Breast epithelium (tissue), 4 donors: ENCODE data around the gene SLC1A3. TPM values are rescaled to one million over a fixed set of nuclear protein-coding genes. Genes with fewer than 3 reads are reported as not detected.

Source experiments
- DNase-seq, 2 donors: peaks; one replicate each; pipeline ENCODE4 v3.0.0-alpha.2; 2019; ENCODE audit warnings: low spot score in 2 of 2
- H3K27ac ChIP-seq, 2 donors: fragments of 200-600 bp; sonication (generic) in 1 of 2; one replicate each; pipeline ENCODE4 v1.5.1; 2016 to 2019; ENCODE audit warnings: mild to moderate bottlenecking in 1 of 2
- H3K27me3 ChIP-seq, 2 donors: fragments of 200-600 bp; sonication (generic) in 1 of 2; one replicate each; pipeline versions ENCODE4 v1.5.1 to v1.6.0; 2017 to 2019; ENCODE audit warnings: control low read depth in 1 of 2, mild to moderate bottlenecking in 1 of 2
- H3K36me3 ChIP-seq: fragments of 200-600 bp; one replicate; pipeline ENCODE4 v1.5.1; 2019
- H3K4me1 ChIP-seq, 2 donors: fragments of 200-600 bp; sonication (generic); one replicate each; pipeline ENCODE4 v1.5.1; 2016 to 2019; ENCODE audit warnings: control low read depth in 1 of 2
- H3K4me3 ChIP-seq, 3 donors: fragments of 200-600 bp; sonication (generic); 1 replicate in 2 of 3; 2 replicates in 1 of 3; pipeline ENCODE4 v1.5.1; 2016 to 2019; ENCODE audit warnings: mild to moderate bottlenecking in 3 of 3, moderate library complexity in 2 of 3
- H3K9me3 ChIP-seq, 2 donors: fragments of 200-600 bp; sonication (generic) in 1 of 2; one replicate each; pipeline ENCODE4 v1.5.1; 2016 to 2019; ENCODE audit warnings: control low read depth in 1 of 2
- POLR2A ChIP-seq: fragments of 450-650 bp; IDR thresholded peaks from one replicate; pipeline ENCODE4 v1.6.1; 2016; ENCODE audit warnings: antibody characterized with exemption, mild to moderate bottlenecking, moderate library complexity
- POLR2AphosphoS5 ChIP-seq, 3 donors: sonication (generic); formaldehyde crosslinking; IDR thresholded peaks; one replicate each; pipeline ENCODE4 v1.6.1; 2017; ENCODE audit warnings: antibody characterized with exemption in 3 of 3
- intact Hi-C: fragments of 100-400 bp; cut with DNase I; formaldehyde crosslinking; loops from one replicate; pipeline ENCODE4 v1.15.1; 2023; ENCODE audit warnings: low total_unique reads
- total RNA-seq, 3 donors: library from RNA; depleted of rRNA; stranded (reverse); fragments of >200 nt; gene quantifications; one replicate each; pipeline ENCODE4 v1.1.0, GENCODE V29; 2016
- TF ChIP-seq, protein P1 (sequence below), 3 donors: fragments of 450-650 bp; IDR thresholded peaks; one replicate each; pipeline ENCODE4 v1.5.1; 2016 to 2017; ENCODE audit warnings: antibody characterized with exemption in 3 of 3, mild to moderate bottlenecking in 3 of 3, moderate library complexity in 3 of 3

Gene SLC1A3
- total RNA-seq, 3 donors from 2014 or later, result 29.8 to 122 (median 87.5) TPM

GRCh38 chr5:36713541-36713940, 107.1 kb downstream of the SLC1A3 start:
- intact Hi-C loops, result no loop called here
- no peak for DNase-seq
- Histone ChIP-seq H3K4me1 (no peaks in the 10 kb centered on the region), H3K36me3 (no peaks in the 10 kb centered on the region), H3K4me3 (no peak overlapping the region), H3K27me3 (no peaks in the 10 kb centered on the region), H3K27ac (no peak overlapping the region), H3K9me3 (no peaks in the 10 kb centered on the region)
- TF ChIP-seq, protein P1, sequence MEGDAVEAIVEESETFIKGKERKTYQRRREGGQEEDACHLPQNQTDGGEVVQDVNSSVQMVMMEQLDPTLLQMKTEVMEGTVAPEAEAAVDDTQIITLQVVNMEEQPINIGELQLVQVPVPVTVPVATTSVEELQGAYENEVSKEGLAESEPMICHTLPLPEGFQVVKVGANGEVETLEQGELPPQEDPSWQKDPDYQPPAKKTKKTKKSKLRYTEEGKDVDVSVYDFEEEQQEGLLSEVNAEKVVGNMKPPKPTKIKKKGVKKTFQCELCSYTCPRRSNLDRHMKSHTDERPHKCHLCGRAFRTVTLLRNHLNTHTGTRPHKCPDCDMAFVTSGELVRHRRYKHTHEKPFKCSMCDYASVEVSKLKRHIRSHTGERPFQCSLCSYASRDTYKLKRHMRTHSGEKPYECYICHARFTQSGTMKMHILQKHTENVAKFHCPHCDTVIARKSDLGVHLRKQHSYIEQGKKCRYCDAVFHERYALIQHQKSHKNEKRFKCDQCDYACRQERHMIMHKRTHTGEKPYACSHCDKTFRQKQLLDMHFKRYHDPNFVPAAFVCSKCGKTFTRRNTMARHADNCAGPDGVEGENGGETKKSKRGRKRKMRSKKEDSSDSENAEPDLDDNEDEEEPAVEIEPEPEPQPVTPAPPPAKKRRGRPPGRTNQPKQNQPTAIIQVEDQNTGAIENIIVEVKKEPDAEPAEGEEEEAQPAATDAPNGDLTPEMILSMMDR (IDR thresholded peaks at IDR 0.05), result no peak
- TF ChIP-seq POLR2AphosphoS5 (IDR thresholded peaks at IDR 0.05) (no peak), POLR2A (no peak)

GRCh38 chr5:36717131-36717695, 110.8 kb downstream of the SLC1A3 start:
- no peak overlapping the region for H3K4me3 ChIP-seq
- H3K36me3 ChIP-seq, result no peaks in the 10 kb centered on the region
- H3K27ac ChIP-seq, result no peak overlapping the region
- DNase-seq, result no peak
- no peaks in the 10 kb centered on the region for H3K27me3 ChIP-seq
- TF ChIP-seq, protein P1 (IDR thresholded peaks at IDR 0.05), result no peak
- TF ChIP-seq POLR2A (no peak), POLR2AphosphoS5 (IDR thresholded peaks at IDR 0.05) (no peak)
- H3K9me3 ChIP-seq, result no peaks in the 10 kb centered on the region
- intact Hi-C loops, result no loop called here
- H3K4me1 ChIP-seq, result no peaks in the 10 kb centered on the region

- no peak overlapping the region for H3K4me3 ChIP-seq
- no peak for DNase-seq
- no peaks in the 10 kb centered on the region for H3K36me3 ChIP-seq
- TF ChIP-seq POLR2AphosphoS5 (IDR thresholded peaks at IDR 0.05), result no peak
- TF ChIP-seq, protein P1 (IDR thresholded peaks at IDR 0.05), result no peak
- no peaks in the 10 kb centered on the region for H3K9me3 ChIP-seq
- H3K4me1 ChIP-seq, result no peaks in the 10 kb centered on the region
- intact Hi-C loops, result no loop called here
- H3K27ac ChIP-seq, result no peak overlapping the region
- H3K27me3 ChIP-seq, result no peaks in the 10 kb centered on the region
These were observed 112.9 kb downstream of the SLC1A3 start for GRCh38 chr5:36719282-36719681.

GRCh38 chr5:36720688-36721087, 114.3 kb downstream of the SLC1A3 start:
- no peaks in the 10 kb centered on the region for H3K9me3 ChIP-seq
- TF ChIP-seq, protein P1 (IDR thresholded peaks at IDR 0.05), result no peak
- TF ChIP-seq POLR2A (no peak), POLR2AphosphoS5 (IDR thresholded peaks at IDR 0.05) (no peak)
- no peak overlapping the region for H3K4me3 ChIP-seq
- no peaks in the 10 kb centered on the region for H3K4me1 ChIP-seq
- no peaks in the 10 kb centered on the region for H3K27me3 ChIP-seq
- H3K36me3 ChIP-seq, result no peaks in the 10 kb centered on the region
- intact Hi-C loops, result no loop called here
- DNase-seq, result no peak
- H3K27ac ChIP-seq, result no peak overlapping the region

GRCh38 chr5:36721664-36722235, 115.3 kb downstream of the SLC1A3 start:
- Histone ChIP-seq H3K9me3 (no peaks in the 10 kb centered on the region), H3K4me3 (no peak overlapping the region), H3K27me3 (no peaks in the 10 kb centered on the region), H3K27ac (no peak overlapping the region), H3K36me3 (no peaks in the 10 kb centered on the region), H3K4me1 (no peaks in the 10 kb centered on the region)
- intact Hi-C loops, result no loop called here
- TF ChIP-seq POLR2AphosphoS5 (IDR thresholded peaks at IDR 0.05) (no peak), POLR2A (no peak)
- TF ChIP-seq, protein P1 (IDR thresholded peaks at IDR 0.05), result no peak
- DNase-seq, result no peak
